GM12878 (cell line): ENCODE data around the gene FLII.

Experiments
- BHLHE40 ChIP-seq, 2 experiments: fragments of 450-650 bp in 1 of 2; IDR thresholded peaks; 2 replicates each; pipeline ENCODE4 v1.6.1; 2011 to 2017; ENCODE audit warnings: low read depth in 2 of 2, borderline replicate concordance in 1 of 2, improper control_type of control experiment in 1 of 2, low read length in 1 of 2, mild to moderate bottlenecking in 1 of 2
- CBFB ChIP-seq: IDR thresholded peaks from 2 replicates; pipeline ENCODE4 v1.6.1; 2016; ENCODE audit warnings: antibody characterized with exemption, low read depth
- CEBPZ ChIP-seq: fragments of 150-350 bp; IDR thresholded peaks from 2 replicates; pipeline ENCODE4 v1.6.1; 2016; ENCODE audit warnings: low read depth, low read length
- CREM ChIP-seq: IDR thresholded peaks from 2 replicates; pipeline ENCODE4 v1.6.1; 2014; ENCODE audit warnings: antibody characterized with exemption, low read depth
- EP300 ChIP-seq, 2 experiments: fragments of 150-350 bp in 1 of 2; IDR thresholded peaks; 2 replicates each; pipeline ENCODE4 v1.6.1; 2011 to 2012; ENCODE audit warnings: low read depth in 2 of 2, low read length in 2 of 2, borderline replicate concordance in 1 of 2, improper control_type of control experiment in 1 of 2, inconsistent platforms in 1 of 2; ENCODE audit not compliant: control insufficient read depth in 1 of 2
- EZH2 ChIP-seq: IDR thresholded peaks from 2 replicates; pipeline ENCODE4 v1.6.1; 2012; ENCODE audit warnings: low read depth, mild to moderate bottlenecking, control low read depth, inconsistent platforms, low read length, borderline replicate concordance; ENCODE audit not compliant: control insufficient read depth
- JUND ChIP-seq: IDR thresholded peaks from 2 replicates; pipeline ENCODE4 v1.6.1; 2012; ENCODE audit warnings: low read depth, mild to moderate bottlenecking, low read length, improper control_type of control experiment, moderate library complexity
- POLR2A ChIP-seq: IDR thresholded peaks from 2 replicates; pipeline ENCODE4 v1.6.1; 2011; ENCODE audit warnings: low read depth, mild to moderate bottlenecking, low read length
- PRDM15 ChIP-seq: fragments of 450-650 bp; formaldehyde crosslinking; IDR thresholded peaks from 2 replicates; pipeline ENCODE4 v1.4.0; 2020; ENCODE audit warnings: mild to moderate bottlenecking, moderate library complexity
- RAD21 ChIP-seq: IDR thresholded peaks from 2 replicates; pipeline ENCODE4 v1.6.1; 2011; ENCODE audit warnings: mild to moderate bottlenecking, low read depth, low read length, moderate library complexity; ENCODE audit not compliant: insufficient read depth
- TARDBP ChIP-seq: IDR thresholded peaks from 2 replicates; pipeline ENCODE4 v1.6.1; 2016; ENCODE audit warnings: borderline replicate concordance
- ZNF384 ChIP-seq: IDR thresholded peaks from 2 replicates; pipeline ENCODE4 v1.6.1; 2012; ENCODE audit warnings: low read depth, mild to moderate bottlenecking, low read length, improper control_type of control experiment, borderline replicate concordance
- TF ChIP-seq, protein P1 (sequence below): IDR thresholded peaks from 2 replicates; pipeline ENCODE4 v1.6.1; 2012; ENCODE audit warnings: low read depth, low read length, improper control_type of control experiment
- TF ChIP-seq, protein P2 (sequence below), 3 experiments: IDR thresholded peaks in 2 of 3; conservative IDR thresholded peaks in 1 of 3; 2 replicates each; pipeline ENCODE4 v1.5.1; 2011; ENCODE audit warnings: low read depth in 3 of 3, low read length in 3 of 3, mild to moderate bottlenecking in 3 of 3, control low read depth in 2 of 3, moderate library complexity in 2 of 3, inconsistent platforms in 1 of 3, mixed read lengths in 1 of 3; ENCODE audit not compliant: control insufficient read depth in 2 of 3, insufficient read depth in 1 of 3; ENCODE audit errors: extremely low read depth in 1 of 3

GRCh38 chr17:18237461-18237860, 21.1 kb downstream of the FLII start:
- no peak for TF ChIP-seq ZNF384
- TF ChIP-seq PRDM15, result no peak
- TF ChIP-seq JUND, result no peak
- TF ChIP-seq, protein P1, sequence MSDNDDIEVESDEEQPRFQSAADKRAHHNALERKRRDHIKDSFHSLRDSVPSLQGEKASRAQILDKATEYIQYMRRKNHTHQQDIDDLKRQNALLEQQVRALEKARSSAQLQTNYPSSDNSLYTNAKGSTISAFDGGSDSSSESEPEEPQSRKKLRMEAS, result no peak
- no peak for TF ChIP-seq CREM
- no peak for TF ChIP-seq TARDBP
- no peak for TF ChIP-seq POLR2A
- TF ChIP-seq CEBPZ, result no peak
- no peak for TF ChIP-seq EZH2
- no peak for TF ChIP-seq BHLHE40 (IDR thresholded peaks at IDR 0.05; ENCODE audit: borderline replicate concordance in 1 of 2, low read depth in 2 of 2, low read length in 1 of 2)
- TF ChIP-seq, protein P2, sequence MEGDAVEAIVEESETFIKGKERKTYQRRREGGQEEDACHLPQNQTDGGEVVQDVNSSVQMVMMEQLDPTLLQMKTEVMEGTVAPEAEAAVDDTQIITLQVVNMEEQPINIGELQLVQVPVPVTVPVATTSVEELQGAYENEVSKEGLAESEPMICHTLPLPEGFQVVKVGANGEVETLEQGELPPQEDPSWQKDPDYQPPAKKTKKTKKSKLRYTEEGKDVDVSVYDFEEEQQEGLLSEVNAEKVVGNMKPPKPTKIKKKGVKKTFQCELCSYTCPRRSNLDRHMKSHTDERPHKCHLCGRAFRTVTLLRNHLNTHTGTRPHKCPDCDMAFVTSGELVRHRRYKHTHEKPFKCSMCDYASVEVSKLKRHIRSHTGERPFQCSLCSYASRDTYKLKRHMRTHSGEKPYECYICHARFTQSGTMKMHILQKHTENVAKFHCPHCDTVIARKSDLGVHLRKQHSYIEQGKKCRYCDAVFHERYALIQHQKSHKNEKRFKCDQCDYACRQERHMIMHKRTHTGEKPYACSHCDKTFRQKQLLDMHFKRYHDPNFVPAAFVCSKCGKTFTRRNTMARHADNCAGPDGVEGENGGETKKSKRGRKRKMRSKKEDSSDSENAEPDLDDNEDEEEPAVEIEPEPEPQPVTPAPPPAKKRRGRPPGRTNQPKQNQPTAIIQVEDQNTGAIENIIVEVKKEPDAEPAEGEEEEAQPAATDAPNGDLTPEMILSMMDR (IDR thresholded peaks at IDR 0.05 in 2 of 3, conservative IDR thresholded peaks at IDR 0.05 in 1 of 3; ENCODE audit: control insufficient read depth in 2 of 3, extremely low read depth in 1 of 3, insufficient read depth in 1 of 3, low read depth in 3 of 3, low read length in 3 of 3), result no peak
- no peak for TF ChIP-seq EP300 (IDR thresholded peaks at IDR 0.05; ENCODE audit: borderline replicate concordance in 1 of 2, control insufficient read depth in 1 of 2, low read depth in 2 of 2, low read length in 2 of 2)
- TF ChIP-seq CBFB, result no peak
- no peak for TF ChIP-seq RAD21
